NCI-H510A treated with DMSO at 0.1 percent for 48 hours (cell line): Measurements from ENCODE around the gene TP73.
A peak's percentile ranks its signal among the peaks of the same experiment; 100 is the strongest.

Source experiments
- DNase-seq: peaks from one replicate; lab custom pipeline; 2025; lab: John Stamatoyannopoulos, UW

Gene TP73

DNA sequence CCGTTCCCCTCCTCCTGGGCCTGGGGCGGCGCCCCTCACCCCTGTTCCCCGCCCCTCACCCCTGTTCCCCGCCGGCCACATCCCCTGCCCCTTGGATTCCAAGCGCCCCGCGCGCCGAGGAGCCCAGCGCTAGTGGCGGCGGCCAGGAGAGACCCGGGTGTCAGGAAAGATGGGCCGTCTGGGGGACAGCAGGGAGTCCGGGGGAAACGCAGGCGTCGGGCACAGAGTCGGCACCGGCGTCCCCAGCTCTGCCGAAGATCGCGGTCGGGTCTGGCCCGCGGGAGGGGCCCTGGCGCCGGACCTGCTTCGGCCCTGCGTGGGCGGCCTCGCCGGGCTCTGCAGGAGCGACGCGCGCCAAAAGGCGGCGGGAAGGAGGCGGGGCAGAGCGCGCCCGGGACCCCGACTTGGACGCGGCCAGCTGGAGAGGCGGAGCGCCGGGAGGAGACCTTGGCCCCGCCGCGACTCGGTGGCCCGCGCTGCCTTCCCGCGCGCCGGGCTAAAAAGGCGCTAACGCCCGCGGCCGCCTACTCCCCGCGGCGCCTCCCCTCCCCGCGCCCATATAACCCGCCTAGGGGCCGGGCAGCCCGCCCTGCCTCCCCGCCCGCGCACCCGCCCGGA, at the start of gene TP73:
TSS of gene TP73 (plus strand) at position 587 of the 618 bp plus-strand sequence. CDS start 29,850 bp downstream, outside the sequence.
- DNase-seq = peak; percentile 36

DNA sequence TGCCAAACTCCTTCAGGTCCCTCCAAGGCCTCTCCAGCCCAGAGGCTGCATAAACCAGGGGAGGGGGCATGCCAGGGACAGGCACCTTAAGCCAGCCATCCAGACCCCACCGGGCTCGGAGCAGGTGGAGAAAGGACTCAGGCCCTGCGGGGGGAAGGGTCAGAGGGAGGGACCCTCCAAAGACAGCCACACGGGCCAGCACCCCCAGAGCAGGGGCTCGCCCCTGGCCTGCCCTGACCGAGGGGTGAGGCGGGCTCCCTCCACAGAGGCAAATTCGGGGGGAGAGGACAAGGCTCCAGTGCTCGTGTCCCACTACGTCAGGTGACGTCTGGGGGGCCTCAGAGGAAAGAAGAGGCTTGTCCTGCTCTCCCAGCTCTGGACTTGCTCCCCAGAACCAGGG, 49.2 kb upstream of the TP73 start:
- DNase-seq = no peak

DNA sequence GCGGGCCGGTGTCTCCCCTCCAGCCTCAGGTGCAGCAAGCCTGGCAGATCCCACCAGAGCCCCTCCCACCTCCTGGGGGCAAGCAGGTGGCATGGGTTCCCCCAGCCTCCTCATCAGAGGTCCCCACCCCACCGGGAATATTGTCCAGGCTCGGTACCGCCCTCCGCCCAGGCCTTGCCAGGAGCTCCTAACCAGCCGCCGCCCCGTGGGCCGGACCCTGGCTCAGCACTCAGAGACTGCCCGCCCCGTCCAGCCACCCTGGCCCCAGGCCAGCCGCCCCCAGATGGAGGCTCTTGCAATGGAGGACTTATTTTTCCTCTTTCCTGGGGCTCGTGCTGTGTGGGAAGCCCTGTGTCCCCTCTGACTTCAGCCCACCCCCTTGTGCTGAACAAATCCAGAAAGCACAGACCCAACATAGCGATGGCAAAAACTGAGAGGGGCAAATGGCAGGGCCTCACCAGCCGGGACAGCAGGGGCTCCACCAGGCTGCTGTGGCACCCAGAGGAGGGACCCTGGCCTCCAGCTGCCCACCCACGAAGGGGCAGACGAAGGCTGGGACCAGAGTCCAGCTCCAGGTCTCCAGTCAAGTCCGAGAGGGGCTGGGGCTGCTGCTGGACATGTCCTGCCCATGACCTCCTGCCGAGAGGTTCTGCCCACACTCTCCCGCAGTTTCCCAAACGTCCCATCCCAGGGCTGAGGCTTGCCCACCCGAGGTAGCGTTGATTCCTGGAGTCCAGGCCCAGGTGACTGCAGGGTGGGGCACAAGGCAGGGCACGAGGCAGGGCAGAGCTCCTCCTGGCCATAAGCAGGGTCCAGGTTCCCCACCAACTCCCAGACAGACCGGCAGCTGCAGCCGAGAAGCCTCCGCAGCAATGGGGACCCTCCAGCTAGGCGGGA, 48.5 kb upstream of the TP73 start:
- no peak for DNase-seq

DNA sequence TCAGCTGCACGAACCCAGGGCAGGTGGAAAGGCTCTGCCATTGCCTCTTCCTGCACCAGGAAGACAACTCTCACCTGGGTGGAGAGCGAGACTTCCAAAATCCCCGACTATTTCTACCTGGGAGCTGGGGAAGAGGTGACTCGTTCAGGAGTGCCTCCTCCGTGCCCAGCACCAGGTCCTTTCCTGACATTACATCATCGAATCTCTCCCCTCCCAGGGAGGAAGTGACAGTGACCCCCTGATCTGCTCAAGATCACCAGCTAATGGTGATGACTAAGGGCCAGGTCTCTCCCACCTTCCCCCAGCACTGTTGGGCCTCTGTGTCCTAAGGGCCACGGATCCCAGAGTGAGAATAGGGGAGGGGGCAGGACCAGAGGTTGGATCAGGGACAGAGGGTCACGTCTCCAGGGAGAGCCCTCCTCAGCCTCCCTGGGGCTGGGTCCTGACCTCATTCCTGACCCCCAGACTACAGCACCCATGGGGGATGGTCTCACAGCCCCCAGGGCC, 47.8 kb upstream of the TP73 start:
- DNase-seq = no peak

DNA sequence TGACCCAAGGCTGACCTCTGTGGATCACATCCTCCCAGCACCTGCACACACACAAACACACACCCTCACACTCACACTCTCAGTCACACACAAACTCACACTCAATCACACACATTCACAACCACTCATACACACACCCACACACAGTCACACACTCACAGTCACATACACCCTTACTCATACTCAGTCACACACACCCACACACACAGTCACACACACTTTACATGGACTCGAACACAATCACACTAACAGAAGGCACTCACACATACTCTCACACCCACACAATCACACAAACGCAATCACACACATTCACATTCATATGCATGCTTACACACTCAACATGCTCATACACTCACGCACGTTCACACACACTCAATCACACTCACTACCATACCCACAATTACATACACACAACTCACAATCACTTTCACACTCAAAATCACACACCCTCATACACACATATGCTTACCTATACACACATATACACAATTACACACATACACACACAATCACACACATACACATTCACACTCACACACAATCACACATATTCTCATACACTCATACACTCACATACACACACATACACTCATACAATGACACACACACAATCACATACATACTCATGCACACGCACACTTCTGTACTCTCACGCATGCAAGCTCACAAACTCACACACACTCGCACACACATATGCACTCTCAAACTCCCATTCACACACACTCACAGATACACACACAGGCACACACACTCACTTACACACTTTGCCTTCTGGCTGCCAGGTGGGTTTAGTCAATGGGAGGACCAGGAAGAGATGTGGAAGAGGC, 47.1 kb upstream of the TP73 start:
- no peak for DNase-seq

DNA sequence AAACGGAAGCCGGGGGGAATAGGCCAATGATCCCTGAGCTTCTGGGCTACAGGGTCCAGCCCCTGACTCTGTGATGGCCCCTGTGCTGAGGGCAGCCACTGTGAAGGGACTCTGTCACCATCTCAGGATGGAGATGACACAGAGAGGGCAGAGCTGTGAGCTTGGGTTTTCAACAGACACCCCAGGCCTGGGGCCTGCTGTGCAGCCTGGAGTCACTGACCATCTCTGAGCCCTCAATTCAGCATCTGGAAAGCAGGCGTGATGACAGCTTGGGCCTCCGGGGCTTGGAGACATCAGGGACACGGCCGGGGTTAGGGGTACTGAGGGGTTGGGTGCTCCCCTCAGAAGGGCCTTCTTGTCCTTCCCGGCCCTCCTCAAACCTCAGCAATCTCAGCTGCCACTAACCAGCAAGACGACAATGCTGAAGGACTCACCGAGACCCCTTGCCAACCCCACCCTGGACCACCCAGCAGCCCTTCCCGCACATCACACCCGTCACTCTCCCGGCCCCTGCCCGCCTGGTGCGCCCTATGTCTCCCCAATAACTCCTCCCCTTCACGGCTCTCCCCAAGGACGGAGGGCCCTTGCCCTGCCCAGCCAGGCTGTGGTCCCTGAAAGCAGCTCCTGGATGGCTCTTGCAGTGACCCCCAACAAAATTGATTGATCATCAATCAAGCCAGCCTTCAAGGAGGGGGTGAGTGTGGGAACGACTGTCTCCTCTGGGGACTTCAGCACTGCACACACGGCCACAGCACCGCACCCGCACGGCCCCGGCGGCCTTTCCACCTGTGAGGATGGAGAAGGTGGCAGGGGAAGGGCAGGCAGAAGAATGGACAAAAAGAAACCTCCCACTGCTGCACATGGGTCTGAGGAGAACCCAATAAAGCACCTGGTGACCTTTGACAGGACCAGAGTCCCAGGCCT, 45.3 kb upstream of the TP73 start:
- DNase-seq = no peak

DNA sequence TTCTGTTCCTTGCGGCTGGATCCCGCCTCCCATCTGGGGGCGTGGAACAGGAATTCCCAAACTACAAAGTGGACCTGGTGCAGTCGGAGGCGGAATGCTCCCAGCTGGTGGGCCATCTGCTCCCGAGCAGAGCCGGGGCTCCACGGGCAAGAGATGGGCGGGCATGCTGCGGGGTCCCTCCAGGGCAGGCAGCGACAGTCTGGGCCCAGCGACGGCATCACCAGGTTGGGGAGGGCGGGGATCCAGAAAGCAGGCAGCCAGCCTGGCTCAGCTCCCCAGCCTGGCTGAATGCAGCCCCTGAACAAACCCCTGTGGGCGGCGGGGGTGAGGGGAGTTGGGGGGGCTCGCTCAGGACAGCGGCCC, 44.6 kb upstream of the TP73 start:
- DNase-seq = no peak

DNA sequence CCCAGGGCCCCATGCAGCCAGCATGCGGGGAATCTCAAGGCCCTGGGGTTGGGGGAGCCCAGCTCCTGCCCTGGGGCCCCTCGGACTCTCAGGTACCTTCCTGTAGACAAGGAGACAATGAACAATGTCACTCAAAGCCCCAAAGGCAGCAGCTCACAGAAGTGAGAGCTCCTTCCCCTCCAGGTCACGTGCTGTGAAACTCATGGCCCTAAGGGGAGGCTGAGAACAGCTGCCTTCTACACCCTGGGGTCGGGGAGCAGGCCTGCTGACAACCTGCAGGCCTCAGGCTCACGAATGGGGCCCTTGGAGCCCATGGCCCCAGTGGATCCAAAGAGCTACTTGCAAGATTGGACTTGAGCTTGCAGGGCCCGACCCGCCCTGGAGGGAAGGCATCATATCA, 44.2 kb upstream of the TP73 start:
- DNase-seq = no peak

DNA sequence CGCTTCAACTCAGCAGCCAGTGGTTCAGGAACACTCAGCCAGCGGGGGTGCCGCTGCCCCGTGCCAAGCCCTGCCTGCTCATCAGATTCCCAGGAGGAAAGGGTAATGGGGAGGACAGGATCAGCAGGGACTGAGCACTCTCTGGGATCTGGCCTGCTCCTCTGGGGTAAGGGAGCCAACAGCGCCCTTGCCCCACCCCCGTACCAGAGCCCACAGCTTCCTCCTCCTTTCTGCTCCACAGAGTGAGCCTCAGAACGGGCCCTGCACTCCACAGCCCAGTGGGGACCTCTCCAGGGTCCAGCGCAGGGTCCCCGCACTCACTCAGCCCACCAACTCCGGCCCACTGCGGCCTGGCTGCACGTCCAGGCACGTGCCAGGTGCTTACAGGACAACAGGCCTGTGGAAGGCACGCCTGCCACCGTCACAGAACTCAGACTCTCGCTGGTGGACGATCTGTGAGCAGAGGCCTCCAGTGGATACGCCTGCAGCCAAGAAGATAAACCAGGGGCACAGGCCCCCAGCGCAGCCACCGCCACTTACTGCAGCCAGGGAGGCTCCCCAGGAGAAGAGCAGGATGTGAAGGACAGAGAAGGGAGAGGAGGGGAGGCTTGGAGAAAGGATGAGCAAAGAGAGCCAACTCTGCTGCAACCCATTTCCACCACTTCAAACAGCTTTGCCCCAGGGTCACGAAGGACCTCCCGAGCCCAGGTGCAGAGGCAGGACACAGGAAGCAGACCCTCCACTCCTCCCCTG, 43.1 kb upstream of the TP73 start:
- no peak for DNase-seq

DNA sequence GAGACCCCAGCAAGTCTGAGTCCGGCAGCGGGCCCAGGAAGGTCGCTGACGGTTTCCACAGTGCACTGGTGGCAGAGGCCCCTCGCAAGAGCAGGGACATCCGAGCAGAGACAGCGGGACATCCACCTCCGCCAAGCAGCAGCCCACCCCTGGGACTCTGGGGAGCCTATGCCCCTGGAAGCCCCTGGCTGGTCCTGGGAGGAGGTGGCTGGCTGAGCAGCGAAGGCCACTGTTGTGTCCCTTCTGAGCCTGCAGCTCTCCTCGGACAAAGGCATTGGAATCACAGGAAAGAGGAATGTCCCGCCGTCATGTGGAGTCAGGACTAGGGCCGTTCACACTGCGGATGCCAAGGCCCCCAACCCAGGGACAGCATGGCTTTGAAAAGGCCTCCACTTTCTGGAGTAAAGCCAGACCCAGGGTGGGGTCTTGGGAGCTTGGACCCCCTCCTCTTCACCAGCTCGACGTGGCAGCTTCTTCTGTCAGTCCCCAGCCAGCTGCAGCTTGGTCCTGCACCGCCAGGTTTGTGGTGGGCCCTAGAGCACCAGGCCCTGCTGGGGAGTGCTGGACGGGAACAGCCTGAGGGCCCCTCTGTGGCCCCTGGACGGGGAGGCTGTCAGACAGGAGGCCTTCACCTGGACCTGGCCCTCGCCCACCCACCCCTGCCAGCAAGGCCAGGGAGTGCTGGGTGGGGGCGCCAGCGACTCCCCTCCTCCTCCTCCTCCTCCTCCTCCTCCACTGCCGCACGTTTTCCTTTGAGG, 42.4 kb upstream of the TP73 start:
- DNase-seq = no peak

DNA sequence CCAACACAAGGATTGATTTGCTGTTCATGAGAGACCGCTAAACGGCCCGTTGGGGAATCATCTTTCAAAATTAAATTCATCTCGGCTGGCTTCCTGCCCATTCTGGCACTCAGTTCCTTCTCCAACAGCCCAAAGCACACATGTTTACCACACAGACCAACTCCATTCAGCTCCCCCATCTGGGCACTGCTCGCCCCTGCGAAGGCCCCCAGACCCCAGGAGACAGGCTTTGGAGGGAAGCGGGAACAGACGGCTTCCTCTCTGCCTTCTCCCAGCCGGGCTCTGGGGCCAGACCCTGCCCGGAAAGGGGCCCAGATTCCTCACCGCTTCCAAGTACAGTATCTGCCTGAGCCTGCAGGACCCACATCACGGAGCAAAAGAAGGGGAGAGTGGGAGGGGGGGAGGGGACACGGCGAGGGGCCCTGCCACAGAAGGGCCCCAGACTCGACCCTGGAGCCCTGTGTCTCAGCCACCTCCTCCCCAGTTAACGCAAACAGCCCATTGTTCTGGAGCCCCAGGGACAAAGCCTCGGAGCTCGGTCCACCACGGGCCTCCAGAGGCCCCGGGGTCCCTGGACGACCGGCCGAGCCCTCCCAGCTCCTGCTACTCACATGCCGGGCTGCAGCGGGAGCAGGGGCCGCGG, 41.7 kb upstream of the TP73 start:
- DNase-seq = no peak

DNA sequence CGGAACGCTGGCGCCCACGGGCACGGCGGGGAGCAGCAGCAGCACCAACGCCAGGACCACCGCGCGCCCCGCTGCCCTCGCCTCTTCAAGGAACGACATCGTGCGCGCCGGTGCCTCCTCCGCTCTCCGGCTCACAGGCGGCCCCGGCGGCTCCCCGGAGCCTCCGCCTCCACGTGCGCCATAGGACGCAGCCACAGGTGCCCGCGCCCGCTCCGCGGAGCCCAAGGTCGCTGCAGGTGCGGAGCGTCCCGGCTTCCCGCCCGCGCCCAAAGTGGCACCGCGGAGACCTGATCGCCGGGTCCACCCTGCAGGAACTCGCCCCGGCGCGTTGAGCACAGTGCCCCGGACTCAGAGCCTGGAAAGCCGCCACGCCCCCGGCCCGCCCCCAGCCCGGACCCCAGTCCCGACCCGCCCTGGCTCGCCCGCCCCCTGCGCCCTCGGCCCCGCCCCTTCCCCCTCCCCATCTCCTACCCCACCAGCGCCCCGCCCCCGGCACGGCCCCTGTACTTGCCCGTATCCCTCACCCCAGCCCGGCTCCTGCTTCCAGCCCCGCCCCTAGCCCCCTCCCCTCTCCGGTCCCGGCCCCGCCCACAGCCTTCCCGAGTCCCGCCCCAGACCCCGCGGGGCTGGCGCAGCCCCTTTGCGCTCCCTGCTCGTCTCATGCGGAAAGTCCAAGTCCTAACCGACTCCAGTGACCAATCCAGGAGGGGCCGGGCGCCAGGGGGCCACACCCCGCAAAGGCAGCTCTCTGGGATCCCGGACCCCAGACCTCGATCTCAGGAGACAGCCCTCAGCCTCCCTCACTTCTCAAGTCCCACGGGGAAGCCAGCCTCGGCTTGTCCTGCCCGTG, 40.9 kb upstream of the TP73 start, which contains the start of gene MEGF6:
TSS of gene MEGF6 (minus strand) at position 339 of the 850 bp plus-strand sequence. CDS start at position 99, 240 bp downstream.
- no peak for DNase-seq

DNA sequence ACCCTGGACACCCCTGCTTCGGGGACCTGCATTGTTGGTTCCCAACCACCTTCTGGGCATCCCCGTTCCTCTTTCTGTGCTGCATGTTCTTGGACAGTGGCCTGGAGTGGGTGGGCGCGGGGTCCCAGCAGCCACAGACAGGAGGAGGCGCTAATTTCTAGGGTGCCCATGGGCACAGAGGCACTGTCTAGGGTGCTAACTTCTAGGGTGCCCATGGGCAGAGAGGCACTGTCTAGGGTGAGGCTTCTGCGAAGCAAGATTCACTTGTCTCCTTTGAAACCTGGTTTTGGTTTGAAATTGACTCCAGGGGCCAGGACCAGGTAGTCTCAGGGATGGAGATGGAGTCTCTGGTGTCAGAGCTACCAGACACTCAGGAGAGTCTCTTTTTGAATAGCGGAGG, 40.2 kb upstream of the TP73 start:
- no peak for DNase-seq

DNA sequence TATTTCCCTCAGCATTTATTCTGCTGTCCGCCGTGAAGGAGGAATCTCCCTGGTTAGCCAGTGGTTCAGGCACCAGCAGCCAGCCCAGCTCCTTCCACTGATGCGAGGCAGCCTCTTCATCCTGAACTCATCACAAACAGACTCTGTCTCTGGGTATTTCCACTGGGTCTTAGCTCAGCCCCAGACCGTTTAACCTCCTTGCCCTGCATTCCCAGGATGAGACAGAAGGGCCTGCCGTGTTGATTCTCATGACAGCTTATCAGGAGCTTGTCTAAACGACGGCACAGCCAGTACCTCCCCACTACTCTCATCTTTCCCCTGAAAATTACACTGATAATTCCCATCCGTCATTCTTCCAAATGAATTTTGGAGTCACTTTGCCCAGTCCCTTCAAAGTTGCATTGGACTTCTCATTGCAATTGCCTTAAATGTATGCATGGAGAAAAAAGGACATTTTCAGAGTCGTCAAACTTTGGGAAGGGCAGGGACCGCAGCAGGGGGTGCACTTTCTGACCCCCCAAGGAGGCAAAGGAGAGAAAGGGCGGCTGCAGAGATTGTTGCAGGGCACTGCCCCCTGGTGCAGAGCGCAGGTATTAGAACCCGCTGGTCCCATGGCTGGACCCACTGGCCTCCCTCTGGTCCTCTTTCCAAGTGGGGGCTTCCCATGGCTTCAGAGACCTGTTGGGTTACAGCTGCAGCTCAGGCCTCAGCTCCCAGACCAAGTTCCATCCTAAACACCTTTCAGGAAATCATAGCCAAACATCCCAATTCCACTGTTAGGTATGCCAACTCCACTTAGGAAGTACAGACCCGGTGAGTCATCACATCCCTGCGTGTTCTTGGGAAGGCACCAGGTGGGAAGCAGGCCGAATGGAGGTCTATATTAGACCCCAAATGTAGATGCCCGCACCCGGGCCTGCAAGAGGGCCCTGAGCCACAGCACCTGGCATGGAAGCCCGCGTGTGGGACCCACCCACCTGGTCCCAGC, 37.3 kb upstream of the TP73 start:
- DNase-seq = no peak

DNA sequence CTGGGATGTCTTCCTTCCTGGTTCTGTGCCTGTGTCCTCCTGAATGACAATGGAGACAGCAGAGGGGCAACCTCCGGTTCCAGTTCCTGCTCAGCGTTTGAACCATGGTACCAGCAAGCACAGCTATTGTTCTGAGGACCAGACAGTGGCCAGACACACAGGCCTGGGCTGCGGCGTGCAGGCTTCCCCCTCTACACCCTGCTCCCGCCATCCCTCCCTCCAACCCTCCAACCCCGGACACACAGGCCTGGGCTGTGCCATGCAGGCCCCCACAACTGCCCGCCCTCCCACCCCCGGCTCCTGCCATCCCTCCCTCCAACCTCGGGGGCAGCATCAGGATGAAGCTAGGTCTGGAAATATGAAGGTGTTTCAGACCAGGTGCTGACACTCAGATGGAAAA, 35.5 kb upstream of the TP73 start:
- no peak for DNase-seq

DNA sequence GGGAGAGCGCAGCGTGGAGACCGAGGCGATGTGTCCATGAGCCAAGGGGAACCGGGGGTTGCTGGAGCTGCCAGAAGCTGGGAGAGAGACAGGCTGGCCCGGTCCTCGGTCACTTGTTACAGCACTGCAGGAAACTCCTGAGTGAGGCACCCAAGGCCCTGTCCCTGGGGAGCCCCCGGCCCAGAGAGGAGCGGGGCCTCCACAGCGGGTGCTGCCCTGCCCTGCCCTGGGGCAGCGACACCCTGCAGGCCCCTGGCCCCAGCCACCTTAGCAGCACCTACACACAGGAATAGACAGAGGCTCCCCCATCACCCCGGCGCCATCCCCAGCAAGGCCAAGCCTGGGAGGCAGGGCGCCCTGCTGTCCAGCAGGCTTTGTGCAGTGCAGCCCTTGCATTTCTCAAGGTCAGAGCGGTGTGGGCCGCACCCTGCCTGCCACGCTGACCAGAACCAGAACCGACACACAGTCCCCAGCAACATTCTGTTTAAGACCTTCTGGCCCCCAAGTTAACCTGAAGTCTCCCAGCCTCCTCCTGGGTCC, 34.4 kb upstream of the TP73 start:
- no peak for DNase-seq

DNA sequence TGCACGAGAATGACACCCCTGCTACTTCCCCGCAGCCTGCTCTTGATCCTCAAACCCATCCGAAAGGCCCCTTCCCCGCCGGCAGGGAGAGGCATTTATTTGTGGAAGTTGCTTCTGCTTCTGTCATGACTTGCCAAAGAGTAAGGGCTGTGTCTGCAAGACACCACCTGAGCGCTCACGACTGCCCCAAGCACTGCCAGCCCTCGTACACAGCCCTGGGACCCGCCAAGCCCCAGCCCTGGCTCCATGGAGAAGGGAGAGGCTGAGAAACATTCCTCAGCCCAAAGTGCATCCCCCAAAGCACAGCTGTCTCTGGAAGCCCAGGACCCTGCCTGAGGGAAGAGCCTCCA, 33.8 kb upstream of the TP73 start:
- no peak for DNase-seq
